HUDEP-2 (cell line): Measurements from ENCODE around the gene HAUS7.
A peak's percentile ranks its signal among the peaks of the same experiment; 100 is the strongest.
"Not testable (repeated sequence)": the region's sequence is repeated elsewhere in the genome, so short reads cannot be mapped to it uniquely, and the experiment has no call there.

Experiments
- DNase-seq, 76 experiments: peaks; one replicate each; lab custom pipeline; 2025; ENCODE audit not compliant: unreplicated experiment in 76 of 76; lab: John Stamatoyannopoulos, UW

The HAUS7 gene

DNA sequence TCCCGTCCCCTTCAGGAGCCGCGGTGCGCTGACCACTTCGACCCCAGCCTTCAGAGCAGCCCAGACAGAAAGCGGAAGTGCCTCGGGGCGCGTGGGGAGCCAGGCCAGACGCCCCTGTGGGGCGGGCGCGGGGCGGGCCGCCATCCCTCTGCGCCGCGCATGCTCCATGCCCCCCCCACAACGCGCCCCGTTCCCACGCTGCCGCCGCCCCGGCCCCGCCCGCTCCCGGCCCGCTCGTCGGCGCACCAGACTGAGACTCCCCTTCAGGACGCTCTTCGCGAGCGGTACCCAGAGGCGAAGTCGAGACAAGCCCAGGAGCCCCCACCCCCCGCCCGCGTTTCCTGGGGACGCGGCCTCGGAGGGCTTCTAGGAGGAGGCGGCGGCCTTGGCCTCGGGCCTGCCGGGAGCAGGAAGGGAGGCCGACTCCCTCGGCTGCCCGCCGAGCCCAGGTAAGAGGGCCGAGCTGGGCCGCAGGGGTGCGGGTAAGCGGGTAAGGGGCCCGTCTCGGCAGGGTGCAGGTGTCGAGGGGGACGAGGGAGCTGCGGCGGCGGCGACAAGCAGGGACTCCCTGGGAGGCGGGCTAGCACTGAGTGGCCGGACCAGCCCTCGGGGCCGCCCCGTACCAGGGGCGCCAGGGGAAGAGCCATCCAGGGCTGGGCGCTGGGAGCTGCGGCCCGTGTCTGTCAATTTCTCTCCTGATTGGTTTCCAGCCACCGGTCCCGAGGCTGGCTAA is 59.0 kb downstream of the HAUS7 start, which contains the start of gene ZFP92:
Gene ZFP92 (plus strand): TSS at position 218 of the 733 bp plus-strand sequence. CDS start 6,851 bp downstream, outside the sequence.
- no peak for DNase-seq

DNA sequence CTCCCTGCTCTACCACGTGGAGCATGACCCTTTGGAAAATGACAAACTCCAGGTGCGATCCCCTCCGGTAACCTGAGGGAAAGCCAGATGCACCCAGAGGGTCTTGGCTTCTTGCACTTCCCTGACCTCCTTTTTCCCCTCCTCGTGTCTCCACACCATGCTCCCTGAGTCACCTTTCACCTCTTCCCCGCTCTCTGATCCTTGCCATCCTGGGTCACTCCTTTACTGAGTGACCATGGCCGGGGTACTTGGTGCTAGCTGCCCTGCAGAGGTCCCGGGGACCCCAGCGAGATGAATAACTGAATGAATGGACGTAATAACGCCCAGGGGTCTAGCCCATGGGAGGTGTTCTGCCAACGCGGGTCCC is 59.5 kb downstream of the HAUS7 start:
- DNase-seq = no peak

DNA sequence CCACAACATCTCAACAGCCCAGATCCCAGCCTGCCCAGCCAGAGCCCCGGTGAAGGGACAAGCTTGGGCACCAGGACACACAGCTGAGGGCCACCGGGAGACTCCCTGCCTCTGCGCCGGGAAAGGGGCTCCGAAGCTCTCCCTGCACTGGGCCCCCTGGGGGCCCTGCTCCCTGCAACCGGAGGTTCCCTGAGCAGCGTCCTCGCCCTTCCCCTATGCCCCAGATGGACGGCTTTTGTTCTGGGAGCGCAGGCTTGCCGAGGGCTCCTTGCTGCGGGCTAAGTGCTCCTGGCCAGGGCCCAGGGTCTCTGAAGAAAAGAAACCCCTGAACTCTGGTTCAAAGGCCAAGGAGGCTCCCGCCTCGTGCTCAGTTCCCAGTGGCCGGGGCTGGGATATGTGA is 60.0 kb downstream of the HAUS7 start:
- DNase-seq = no peak

DNA sequence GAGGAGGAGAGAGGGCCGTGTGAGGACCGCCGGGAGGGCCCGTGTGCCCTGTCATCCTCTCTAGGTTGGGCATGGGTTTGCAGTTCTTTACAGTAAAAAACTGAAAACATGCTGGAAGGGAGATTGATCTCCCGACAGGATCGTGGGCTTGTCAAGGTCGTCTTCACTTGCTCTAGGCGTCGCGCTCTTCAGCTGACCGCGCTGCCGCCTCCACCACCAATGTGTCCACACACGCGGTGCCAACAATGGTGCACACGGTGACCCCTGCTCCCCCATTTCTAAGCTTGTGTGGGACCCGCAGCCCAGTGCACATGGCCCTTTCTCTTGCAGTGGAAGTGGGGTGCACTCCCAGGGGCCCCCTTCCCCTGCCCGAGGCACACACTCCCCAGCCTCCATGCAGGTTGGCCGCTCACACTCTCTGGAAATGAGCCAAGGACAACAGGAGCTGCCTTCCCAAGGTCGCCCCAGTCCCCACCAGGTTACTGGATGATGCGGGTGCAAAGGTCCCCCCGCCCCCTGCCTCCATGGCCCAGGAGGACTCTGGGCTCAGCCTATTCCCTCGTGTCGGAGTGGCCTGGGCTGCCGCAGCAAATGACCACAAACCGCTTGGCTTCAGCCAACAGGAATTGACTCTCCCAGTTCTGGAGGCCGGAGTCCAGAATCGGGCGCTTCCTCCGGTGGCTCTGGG is 60.8 kb downstream of the HAUS7 start:
- DNase-seq = no peak

DNA sequence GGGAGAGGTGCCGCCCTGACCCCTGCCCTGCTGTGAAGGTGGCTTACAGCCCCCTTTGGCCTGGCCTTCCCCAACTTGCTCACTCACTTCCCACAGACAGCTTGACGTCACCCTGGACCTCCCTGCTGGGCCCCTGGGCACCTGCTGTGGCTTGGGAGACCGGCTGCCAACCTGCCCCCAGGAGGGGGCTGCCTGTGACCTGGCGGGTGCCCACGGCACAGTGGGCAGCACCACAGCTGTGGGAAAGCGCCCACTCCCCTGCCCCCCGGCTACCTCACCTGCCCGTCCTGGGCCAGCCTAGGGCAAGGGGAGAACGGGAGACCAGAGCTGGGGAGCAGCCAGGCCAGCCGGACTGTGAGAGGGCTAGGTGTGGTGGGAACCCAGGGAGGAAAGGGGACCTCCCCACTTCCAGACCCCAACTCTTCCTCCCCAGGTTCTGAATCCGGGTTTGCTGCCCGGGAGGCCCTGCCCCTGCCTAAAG is 61.5 kb downstream of the HAUS7 start:
- no peak for DNase-seq

DNA sequence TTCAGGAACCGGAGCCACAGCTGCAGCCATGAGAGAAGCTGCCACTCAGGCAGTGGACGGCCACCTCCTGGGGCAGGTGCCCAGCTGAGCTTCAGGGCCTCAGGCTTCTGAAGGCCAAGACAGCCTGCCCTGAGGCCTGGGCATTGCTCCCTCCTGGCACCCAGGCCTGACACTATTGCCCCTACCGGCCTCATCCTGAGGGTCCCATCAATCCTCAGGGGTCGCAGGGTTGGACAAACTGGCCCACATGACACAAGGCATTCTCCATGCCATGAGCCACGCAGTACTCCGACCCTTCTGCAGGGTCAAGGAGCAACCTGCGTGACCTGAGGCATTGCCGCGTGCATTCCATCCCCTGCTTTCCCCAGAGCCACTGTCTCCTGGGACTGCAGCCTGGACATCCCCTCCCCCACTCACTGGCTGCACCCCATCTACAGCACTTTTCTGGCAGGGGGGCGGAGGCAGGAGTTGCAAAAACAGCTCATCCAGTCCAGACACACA is 62.1 kb downstream of the HAUS7 start:
- DNase-seq = peak in 12 of 76 experiments; percentile 16 to 87 (median 78)

DNA sequence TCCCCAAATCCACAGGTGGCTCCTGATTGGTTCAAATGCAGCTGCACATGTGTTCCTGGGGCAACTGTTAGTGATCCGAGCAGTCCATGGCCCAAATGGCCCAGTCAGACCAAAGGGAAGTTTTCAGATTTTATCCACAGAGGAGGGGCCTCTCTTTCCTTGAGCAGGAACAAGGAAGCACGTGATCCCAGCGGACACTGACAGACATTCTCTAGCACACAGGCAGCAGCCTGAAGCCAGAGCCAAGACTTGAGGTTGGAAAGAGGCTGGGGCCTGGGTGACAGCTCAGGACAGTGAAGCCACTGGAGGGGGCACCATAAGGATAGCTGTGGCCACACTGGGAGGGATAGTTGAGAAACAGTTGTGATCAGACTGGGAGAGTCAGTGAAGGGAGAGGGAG is 62.6 kb downstream of the HAUS7 start:
- DNase-seq = no peak

DNA sequence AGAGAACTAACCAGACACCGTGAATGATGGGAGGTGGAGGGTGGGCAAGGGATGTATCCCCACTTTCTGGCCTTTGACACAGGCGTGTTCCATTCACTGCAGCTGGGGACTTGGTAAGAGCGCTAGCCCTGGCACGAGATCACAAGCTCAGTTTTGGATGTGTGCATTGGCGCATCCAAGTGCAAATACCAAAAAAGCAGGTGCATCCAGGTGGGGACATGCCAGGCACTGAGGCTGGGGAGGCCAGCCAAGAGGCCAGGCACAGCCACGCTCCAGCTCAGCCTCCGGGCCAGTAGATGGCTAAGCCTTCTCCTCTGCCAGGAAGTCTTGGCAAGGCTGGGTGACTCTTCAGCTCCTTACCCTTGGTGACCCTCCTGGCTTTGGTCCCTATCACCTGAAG is 63.5 kb downstream of the HAUS7 start:
- DNase-seq = no peak

DNA sequence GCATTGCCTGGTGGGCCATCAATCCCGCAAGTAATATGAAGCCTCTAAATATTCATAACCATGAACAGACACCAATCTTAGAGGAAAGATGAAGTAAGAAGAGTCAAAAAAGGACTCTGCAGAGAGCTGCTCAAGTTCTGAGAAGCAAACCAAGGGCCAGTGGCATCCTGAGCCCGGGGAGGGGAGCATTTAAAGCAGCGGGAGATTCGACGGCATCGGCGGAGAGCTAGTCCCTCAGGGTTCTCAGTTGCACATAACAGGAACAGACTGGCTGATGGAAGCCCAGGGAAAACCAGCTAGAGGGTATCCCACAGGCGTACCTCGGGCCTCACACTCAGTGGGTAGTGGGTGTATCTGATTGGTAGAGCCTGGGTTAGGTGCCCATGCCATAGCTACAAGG is 64.4 kb downstream of the HAUS7 start:
- no peak for DNase-seq

DNA sequence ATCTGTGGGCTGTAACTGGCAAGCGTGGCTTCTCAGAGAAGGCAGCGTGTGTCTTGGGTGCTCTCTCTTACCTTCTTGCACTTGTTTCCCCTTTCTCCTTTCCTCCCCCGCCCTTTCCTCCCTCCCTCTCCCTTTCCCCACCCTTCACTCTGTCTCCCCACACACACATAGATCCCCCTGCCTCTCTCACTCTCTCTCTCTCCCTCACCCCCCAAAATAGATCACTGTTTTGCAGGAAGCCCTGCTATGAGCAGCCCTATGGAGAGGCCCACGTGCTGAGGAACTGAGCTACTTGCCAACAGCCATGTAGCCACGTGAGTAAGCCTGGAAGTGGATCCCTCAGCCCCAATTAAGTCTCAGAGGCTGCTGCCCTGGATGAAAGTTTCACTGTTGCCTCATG is 65.0 kb downstream of the HAUS7 start:
- no peak for DNase-seq

DNA sequence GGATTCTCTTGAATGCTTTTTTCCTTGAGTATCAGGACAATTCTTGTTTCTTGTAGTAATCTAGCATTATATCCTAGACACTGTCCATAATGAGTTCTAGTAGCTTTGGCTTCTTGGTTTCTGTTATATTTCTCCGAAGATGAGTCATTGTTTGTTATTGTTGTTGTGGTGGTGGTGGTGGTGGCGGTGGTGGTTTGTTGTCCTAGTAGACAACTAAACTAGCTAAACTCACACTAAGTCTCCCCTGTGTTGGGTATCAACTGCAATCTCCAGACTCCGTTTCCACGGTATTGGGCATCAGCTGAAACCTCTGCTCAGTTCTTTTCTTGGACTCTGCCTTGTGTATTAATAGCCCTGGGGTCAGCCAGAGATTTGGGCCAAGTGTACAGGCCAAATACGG is 66.0 kb downstream of the HAUS7 start:
- not testable (repeated sequence) for DNase-seq

DNA sequence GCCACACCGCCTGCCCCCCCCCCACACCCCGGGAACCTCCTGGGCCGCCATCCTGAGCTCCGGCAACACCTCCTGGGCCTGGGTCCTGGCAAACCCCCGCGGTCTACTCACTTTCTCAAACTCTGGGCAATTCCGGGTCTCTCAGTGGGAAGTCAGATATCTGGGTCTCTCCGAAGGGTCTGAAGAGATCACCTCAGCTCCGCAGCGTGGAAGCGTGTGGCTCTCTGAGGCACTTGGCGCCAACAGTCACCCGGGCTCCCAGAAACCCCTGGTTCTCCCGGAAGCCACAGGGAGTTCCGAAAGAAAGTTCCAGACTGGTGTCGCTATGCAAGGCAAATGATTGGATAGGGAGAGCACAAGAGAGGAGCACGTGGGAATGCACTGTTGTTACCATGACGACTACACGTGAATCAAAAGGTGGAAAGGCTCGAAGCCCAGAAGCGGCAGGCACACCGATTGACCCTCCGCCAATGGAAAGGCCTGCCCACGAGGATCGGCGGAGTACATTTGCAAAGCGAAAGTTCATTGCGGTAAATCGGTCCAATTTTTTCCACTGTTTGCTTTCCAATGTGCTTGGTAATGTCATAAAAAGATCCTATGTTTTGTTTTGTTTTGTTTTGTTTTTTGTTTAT is 69.1 kb downstream of the HAUS7 start, which contains the start of gene PNMA6E:
Gene PNMA6E (minus strand): TSS at position 218 of the 632 bp plus-strand sequence. CDS start 2,501 bp downstream, outside the sequence.
- no peak for DNase-seq

DNA sequence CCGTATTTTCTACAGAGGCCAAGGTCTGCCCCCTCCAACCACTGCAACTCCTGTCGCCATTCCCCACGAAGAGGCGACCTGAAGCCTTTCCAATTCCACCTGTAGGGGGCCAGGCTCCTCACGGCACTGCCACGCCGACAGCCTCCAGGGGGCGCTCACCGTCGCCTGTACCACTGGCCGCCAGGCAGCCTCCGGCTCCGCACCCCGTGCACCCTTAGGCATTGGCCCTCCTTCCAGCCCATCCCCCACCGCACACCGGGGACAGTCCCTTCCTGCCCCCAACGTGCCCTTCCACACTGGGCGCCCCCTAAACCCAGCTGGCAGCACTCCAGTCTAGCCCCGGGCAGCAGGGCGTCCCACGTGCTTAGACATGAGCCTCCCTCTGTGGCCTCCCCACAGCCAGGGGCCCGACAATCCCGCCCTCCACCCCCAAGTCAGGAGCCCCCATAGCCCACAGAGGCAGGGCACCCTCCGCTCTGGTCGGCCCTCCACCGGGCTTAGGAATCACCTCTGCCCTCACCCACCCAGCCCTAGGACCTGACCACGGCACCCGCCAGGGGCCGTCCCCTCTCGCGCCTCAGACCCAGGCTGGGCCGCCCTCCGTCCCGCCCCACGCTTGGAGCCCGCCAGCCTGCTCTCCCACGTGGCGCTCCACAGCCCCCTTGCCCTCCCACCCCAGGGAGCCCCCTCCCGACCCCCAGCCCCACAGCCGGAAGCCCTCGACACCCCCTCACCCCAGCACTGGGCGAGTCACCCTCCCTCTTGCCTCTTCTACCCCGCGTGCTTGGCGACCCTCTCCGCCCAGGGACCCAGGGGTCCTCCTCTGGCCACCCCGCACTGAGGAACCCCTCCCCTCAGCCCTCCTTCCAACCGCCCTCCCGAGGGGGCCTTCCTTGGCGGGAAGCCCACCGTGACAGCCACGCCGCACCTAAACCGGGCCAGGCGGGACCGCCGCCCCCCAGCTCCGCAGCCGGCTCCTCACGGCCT is 69.9 kb downstream of the HAUS7 start:
- peak in 56 of 76 experiments; percentile 1 to 59 (median 22) for DNase-seq

DNA sequence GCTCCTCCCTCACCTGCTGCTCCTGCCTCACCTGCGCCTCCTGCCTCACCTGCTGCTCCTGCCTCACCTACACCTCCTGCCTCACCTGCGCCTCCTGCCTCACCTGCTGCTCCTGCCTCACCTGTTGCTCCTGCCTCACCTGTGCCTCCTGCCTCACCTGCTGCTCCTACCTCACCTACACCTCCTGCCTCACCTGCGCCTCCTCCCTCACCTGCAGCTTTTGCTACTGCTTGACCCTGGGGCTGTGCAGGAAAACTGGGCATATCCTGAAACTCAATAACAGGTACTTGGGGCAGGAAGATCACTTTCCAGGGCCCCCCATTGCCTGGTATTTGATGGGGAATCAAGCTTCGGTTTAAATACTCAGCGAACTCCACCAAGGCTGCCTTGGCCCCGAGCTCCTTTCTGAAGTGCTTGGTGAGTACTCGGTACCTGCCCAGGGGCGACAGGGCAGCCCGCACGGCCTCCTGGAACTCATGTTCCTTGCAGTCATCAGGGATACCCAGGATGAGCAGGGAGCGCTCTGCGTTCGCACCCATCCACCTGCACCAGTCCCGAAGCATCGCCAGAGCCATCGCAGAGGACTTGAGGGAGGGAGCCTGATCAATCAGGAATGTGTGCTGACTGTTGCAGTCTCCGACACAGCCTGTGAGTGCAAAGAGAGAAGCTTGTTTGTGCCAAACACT is 72.0 kb downstream of the HAUS7 start:
- no peak for DNase-seq
